ENCODE measurements around the gene RAVER2. TPM values are rescaled to one million over a fixed set of nuclear protein-coding genes. Genes with fewer than 3 reads are reported as not detected.

The RAVER2 gene
- total and polyA plus RNA-seq, 10 of the 15 experiments (the other 5 are each of a cell fraction or from before 2014, with no cell fraction given), result 0.09 to 0.59 (median 0.41) TPM; not detected in 2

DNA sequence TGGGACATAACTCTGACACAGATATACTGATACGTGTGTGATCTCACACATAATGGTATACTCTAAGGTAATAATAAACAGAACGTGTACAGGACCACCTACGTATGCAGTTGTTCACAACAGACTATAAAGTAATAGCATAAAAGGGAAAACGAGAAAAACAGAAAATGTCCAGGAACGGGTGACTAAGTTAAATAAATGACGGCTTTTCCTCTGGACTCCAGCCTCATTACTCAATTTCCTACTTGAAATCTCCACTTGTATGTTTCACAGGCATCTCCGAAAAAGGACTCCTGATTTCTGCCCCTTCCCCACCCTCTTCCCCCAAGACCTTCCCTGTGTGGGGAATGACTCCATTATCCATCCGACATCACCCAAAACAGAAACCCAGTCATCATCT, 126.4 kb downstream of the RAVER2 start (continued):
- TF ChIP-seq, protein P1, sequence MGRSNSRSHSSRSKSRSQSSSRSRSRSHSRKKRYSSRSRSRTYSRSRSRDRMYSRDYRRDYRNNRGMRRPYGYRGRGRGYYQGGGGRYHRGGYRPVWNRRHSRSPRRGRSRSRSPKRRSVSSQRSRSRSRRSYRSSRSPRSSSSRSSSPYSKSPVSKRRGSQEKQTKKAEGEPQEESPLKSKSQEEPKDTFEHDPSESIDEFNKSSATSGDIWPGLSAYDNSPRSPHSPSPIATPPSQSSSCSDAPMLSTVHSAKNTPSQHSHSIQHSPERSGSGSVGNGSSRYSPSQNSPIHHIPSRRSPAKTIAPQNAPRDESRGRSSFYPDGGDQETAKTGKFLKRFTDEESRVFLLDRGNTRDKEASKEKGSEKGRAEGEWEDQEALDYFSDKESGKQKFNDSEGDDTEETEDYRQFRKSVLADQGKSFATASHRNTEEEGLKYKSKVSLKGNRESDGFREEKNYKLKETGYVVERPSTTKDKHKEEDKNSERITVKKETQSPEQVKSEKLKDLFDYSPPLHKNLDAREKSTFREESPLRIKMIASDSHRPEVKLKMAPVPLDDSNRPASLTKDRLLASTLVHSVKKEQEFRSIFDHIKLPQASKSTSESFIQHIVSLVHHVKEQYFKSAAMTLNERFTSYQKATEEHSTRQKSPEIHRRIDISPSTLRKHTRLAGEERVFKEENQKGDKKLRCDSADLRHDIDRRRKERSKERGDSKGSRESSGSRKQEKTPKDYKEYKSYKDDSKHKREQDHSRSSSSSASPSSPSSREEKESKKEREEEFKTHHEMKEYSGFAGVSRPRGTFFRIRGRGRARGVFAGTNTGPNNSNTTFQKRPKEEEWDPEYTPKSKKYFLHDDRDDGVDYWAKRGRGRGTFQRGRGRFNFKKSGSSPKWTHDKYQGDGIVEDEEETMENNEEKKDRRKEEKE (IDR thresholded peaks at IDR 0.05), result no peak
- TF ChIP-seq USF2 (IDR thresholded peaks at IDR 0.05; ENCODE audit: borderline replicate concordance, low read depth, low read length) (no peak), SIN3A (IDR thresholded peaks at IDR 0.05; ENCODE audit: low read depth, low read length) (no peak), TCF3 (IDR thresholded peaks at IDR 0.05; ENCODE audit: borderline replicate concordance, insufficient read depth, low read depth, low read length) (no peak), ZNF207 (IDR thresholded peaks at IDR 0.05; ENCODE audit: borderline replicate concordance) (no peak)

- H3K4me2 ChIP-seq (ENCODE audit: control insufficient read depth, insufficient read depth), result no peak overlapping the region
- no peaks in the 10 kb centered on the region for H3K9me3 ChIP-seq (replicated peaks; ENCODE audit: control insufficient read depth, insufficient read depth, low read length)
- no peaks in the 10 kb centered on the region for H3K27me3 ChIP-seq (replicated peaks in 1 of 2; ENCODE audit: control insufficient read depth in 2 of 2, insufficient read depth in 2 of 2, low read length in 1 of 2)
- DNase-seq (ENCODE audit: low read depth, low spot score) (no peak), FAIRE-seq (no peak), ATAC-seq (no peak)
- no peak overlapping the region for H3K27ac ChIP-seq (ENCODE audit: control insufficient read depth, insufficient read depth)
- BruUV-seq (replicated peaks), result no TSS peak
- no peaks in the 10 kb centered on the region for H4K20me1 ChIP-seq (ENCODE audit: control insufficient read depth, insufficient read depth)
- H3K4me3 ChIP-seq, result no peak overlapping the region
- no peak overlapping the region for H2AFZ ChIP-seq (ENCODE audit: control insufficient read depth, low read depth, low read length)
- ChIA-PET SMC1A (ENCODE audit: uncharacterized antibody, unreplicated experiment) (no interaction called here), CTCF (no interaction called here), RAD21 (ENCODE audit: unreplicated experiment) (no interaction called here), POLR2A (no interaction called here)
- in situ Hi-C loops (cut with MboI) (no loop called here), intact Hi-C loops (cut with micrococcal nuclease; ENCODE audit: unreplicated experiment) (no loop called here)
- TF ChIP-seq KDM1A (IDR thresholded peaks at IDR 0.05; ENCODE audit: borderline replicate concordance) (no peak), NR2C1 (IDR thresholded peaks at IDR 0.05) (no peak), ZNF687 (IDR thresholded peaks at IDR 0.05) (no peak)
- TF ChIP-seq, protein P2, sequence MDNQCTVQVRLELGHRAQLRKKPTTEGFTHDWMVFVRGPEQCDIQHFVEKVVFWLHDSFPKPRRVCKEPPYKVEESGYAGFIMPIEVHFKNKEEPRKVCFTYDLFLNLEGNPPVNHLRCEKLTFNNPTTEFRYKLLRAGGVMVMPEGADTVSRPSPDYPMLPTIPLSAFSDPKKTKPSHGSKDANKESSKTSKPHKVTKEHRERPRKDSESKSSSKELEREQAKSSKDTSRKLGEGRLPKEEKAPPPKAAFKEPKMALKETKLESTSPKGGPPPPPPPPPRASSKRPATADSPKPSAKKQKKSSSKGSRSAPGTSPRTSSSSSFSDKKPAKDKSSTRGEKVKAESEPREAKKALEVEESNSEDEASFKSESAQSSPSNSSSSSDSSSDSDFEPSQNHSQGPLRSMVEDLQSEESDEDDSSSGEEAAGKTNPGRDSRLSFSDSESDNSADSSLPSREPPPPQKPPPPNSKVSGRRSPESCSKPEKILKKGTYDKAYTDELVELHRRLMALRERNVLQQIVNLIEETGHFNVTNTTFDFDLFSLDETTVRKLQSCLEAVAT (IDR thresholded peaks at IDR 0.05), result no peak
- TF ChIP-seq, protein P3, sequence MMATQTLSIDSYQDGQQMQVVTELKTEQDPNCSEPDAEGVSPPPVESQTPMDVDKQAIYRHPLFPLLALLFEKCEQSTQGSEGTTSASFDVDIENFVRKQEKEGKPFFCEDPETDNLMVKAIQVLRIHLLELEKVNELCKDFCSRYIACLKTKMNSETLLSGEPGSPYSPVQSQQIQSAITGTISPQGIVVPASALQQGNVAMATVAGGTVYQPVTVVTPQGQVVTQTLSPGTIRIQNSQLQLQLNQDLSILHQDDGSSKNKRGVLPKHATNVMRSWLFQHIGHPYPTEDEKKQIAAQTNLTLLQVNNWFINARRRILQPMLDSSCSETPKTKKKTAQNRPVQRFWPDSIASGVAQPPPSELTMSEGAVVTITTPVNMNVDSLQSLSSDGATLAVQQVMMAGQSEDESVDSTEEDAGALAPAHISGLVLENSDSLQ (IDR thresholded peaks at IDR 0.05), result no peak
- peaks cover 11 to 16% of the 10 kb centered on the region in 2 experiments for H3K36me3 ChIP-seq (ENCODE audit: control insufficient read depth in 2 of 2, insufficient read depth in 2 of 2, low read length in 1 of 2)
- H3K4me1 ChIP-seq (ENCODE audit: control insufficient read depth, insufficient read depth, low read length), result no peaks in the 10 kb centered on the region
- H3K79me2 ChIP-seq (ENCODE audit: control insufficient read depth, insufficient read depth, low read length), result no peaks in the 10 kb centered on the region
- 94% methylated on average over 1 of the region's 1 CpG for WGBS (ENCODE audit: insufficient coverage, insufficient replicate concordance, low lambda C conversion rate, missing lambda C conversion rate)
- no peak overlapping the region for H3K9ac ChIP-seq (ENCODE audit: control insufficient read depth, insufficient read depth, low read length)
These were observed 127.2 kb downstream of the RAVER2 start for GRCh38 chr1:64872067-64872466.

Measured in GM12878 (cell line).